ENCODE data around the gene ARHGEF12. TPM values are rescaled to one million over a fixed set of nuclear protein-coding genes. Genes with fewer than 3 reads are reported as not detected.
A peak's percentile ranks its signal among the peaks of the same experiment; 100 is the strongest.

ARHGEF12 gene
- polyA plus RNA-seq, 2 of the 4 experiments (the other 2 are of a cell fraction): 16.7 to 27.2 TPM

DNA sequence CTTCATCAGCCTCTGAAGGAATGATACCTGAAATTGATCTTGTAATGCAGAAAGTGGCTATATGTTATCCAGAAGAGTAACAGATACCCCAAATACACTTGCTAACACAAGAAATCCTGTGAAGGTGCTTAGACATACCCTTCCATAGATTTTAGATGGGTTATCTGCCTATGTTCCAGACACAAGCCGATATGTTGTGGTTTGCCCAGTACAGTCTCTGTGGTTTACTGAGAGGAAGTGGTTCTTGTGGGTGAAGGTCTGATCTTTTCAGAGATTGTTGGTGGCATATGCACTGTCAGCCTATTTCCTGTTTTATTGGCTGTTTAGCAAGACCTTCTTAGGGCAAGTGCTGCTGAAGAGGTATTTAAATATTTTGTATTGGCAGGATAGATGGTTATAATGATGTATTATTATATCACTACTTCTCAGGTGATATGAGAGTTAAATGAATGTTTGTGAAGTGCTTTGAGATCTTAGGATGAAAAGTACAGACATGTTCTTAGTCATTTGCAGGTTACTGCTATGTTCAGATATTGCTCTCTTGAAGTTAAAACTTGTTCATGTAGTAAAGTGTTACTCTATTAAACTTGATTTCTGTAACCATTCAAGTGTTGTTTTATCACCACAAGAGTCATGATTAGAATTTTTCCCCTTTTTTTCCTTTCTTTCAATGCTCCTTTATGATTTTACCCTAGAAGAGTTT is 8.2 kb downstream of the ARHGEF12 start:
- DNase-seq (ENCODE audit: low read depth in 1 of 2, low spot score in 1 of 2) (no peak), ATAC-seq (no peak), FAIRE-seq (no peak)
- no peak overlapping the region for H3K4me2 ChIP-seq
- POLR2A ChIA-PET: no interaction called here
- no peak overlapping the region for H3K4me3 ChIP-seq
- H3K27ac ChIP-seq: no peak overlapping the region
- CTCF ChIA-PET: no interaction called here
- no peaks in the 10 kb centered on the region for H3K9me3 ChIP-seq
- peaks cover 40% of the 10 kb centered on the region for H3K4me1 ChIP-seq
- 100% methylated on average over 1 of the region's 1 CpG for WGBS (ENCODE audit: missing lambda C conversion rate)
- TF ChIP-seq MAFK (IDR thresholded peaks at IDR 0.05; ENCODE audit: partially characterized antibody) (peak; percentile 12), KDM5A (IDR thresholded peaks at IDR 0.05) (no peak), ZNF302 (CRISPR knock-in tag; IDR thresholded peaks at IDR 0.05) (no peak), MAZ (IDR thresholded peaks at IDR 0.05; ENCODE audit: borderline replicate concordance, low read depth, low read length) (no peak), RARB (CRISPR knock-in tag; IDR thresholded peaks at IDR 0.05) (no peak), JUNB (IDR thresholded peaks at IDR 0.05) (no peak), POLR2A (IDR thresholded peaks at IDR 0.05; ENCODE audit: low read length) (no peak), CBX8 (IDR thresholded peaks at IDR 0.05) (no peak)

DNA sequence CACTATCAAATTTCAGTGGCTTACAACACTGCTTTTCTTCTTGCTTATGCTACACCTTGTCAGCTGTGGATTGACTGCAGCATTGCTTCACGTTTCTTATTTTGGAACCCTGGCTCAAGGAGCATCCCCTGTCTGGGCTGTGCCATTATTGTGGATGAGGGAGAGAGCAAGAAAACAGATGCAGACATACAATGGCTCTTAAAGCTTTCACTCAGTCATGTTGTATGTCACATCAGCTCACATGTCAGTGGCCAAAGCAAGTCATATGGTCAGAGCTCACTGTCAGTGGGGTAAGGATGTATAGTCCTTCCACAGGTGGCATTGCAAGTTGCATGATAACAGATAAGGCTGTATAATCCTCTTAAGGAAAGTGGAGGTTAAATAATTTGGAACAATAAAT is 10.0 kb downstream of the ARHGEF12 start:
- CTCF ChIA-PET: no interaction called here
- TF ChIP-seq NR3C1 (IDR thresholded peaks at IDR 0.05) (no peak), HDAC2 (IDR thresholded peaks at IDR 0.05) (no peak)
- TF ChIP-seq, protein P1, sequence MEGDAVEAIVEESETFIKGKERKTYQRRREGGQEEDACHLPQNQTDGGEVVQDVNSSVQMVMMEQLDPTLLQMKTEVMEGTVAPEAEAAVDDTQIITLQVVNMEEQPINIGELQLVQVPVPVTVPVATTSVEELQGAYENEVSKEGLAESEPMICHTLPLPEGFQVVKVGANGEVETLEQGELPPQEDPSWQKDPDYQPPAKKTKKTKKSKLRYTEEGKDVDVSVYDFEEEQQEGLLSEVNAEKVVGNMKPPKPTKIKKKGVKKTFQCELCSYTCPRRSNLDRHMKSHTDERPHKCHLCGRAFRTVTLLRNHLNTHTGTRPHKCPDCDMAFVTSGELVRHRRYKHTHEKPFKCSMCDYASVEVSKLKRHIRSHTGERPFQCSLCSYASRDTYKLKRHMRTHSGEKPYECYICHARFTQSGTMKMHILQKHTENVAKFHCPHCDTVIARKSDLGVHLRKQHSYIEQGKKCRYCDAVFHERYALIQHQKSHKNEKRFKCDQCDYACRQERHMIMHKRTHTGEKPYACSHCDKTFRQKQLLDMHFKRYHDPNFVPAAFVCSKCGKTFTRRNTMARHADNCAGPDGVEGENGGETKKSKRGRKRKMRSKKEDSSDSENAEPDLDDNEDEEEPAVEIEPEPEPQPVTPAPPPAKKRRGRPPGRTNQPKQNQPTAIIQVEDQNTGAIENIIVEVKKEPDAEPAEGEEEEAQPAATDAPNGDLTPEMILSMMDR (IDR thresholded peaks at IDR 0.05): no peak
- H3K9me3 ChIP-seq: no peaks in the 10 kb centered on the region
- ATAC-seq: no peak
- no peak overlapping the region for H3K4me2 ChIP-seq
- no peak overlapping the region for H3K4me3 ChIP-seq
- DNase-seq (ENCODE audit: low read depth in 1 of 2, low spot score in 1 of 2): no peak
- no peak overlapping the region for H3K27ac ChIP-seq
- POLR2A ChIA-PET: interaction anchor here (1.2 kb wide), 1 partner anchor 9 kb away, joined by 3 read pairs; no protein-coding TSS in a partner anchor
- no peak for FAIRE-seq
- H3K4me1 ChIP-seq: peaks cover 31% of the 10 kb centered on the region
- WGBS (ENCODE audit: missing lambda C conversion rate): 73% methylated on average over 1 of the region's 1 CpG

DNA sequence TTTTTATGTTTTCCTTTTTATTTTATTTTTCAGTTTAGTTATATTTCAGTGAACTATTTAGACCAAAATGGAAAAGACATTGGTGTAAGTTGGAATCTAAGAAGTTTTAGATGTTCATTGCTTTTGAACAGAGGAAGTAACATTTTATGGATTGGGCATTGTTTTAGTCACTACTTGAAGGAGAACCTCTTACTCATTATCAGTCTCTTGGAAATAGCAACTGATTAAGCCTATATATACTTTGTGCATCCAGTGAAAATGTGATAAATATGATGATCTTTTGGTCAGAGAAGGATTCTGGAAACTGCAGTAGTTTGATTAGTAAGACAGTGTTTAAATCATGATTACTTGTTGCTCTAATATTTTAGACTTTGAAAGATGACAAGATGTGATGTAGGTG is 14.4 kb downstream of the ARHGEF12 start:
- no peak overlapping the region for H3K27ac ChIP-seq
- DNase-seq (ENCODE audit: low read depth in 1 of 2, low spot score in 1 of 2) (no peak), FAIRE-seq (no peak), ATAC-seq (no peak)
- TF ChIP-seq FOXS1 (CRISPR knock-in tag; IDR thresholded peaks at IDR 0.05) (no peak), KDM1A (IDR thresholded peaks at IDR 0.05; ENCODE audit: low read depth) (no peak), EP300 (IDR thresholded peaks at IDR 0.05) (no peak), POLR2A (IDR thresholded peaks at IDR 0.05; ENCODE audit: low read length) (no peak), POLR2AphosphoS2 (conservative IDR thresholded peaks at IDR 0.05; ENCODE audit: low read length) (no peak)
- no peak overlapping the region for H3K4me2 ChIP-seq
- ChIA-PET CTCF (interaction anchor here (1.0 to 1.4 kb wide), 2 partner anchors 14 to 161 kb away, joined by 3 read pairs; partner anchors contain the start of genes ARHGEF12 and GRIK4), POLR2A (no interaction called here)
- peaks cover 32% of the 10 kb centered on the region for H3K4me1 ChIP-seq
- no peaks in the 10 kb centered on the region for H3K9me3 ChIP-seq
- no peak overlapping the region for H3K4me3 ChIP-seq

DNA sequence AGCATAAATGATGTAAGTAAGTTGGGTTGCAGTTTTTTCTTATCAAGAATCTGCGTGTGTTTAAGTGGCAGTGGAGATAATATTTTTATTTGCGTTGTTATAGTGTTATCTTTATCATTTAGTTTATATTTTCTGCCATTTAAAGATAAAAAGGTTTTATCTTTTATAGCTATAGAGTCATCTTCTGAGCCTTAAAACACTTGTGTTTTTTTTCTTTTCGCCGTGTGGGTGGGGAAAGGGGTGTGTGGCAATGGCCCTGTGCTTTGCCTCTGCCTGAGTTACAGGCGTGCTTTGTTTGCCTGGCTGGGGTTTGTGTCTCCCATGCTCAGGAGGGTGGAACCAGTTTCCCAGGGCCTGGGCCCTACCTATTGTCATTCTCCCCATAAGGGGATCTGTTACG is 16.2 kb downstream of the ARHGEF12 start:
- DNase-seq (ENCODE audit: low read depth in 1 of 2, low spot score in 1 of 2): no peak
- H3K27ac ChIP-seq: no peak overlapping the region
- no peak overlapping the region for H3K4me2 ChIP-seq
- CTCF ChIA-PET: no interaction called here
- ATAC-seq: no peak
- no peak overlapping the region for H3K4me3 ChIP-seq
- FAIRE-seq: no peak
- POLR2A ChIA-PET: no interaction called here
- H3K9me3 ChIP-seq: no peaks in the 10 kb centered on the region
- WGBS (ENCODE audit: missing lambda C conversion rate): 77% methylated on average over 6 of the region's 6 CpGs
- TF ChIP-seq FOXS1 (CRISPR knock-in tag; IDR thresholded peaks at IDR 0.05): no peak
- TF ChIP-seq TP53 (CRISPR knock-in tag; IDR thresholded peaks at IDR 0.05): no peak
- no peak for TF ChIP-seq EHF (CRISPR knock-in tag; IDR thresholded peaks at IDR 0.05)
- TF ChIP-seq PHF8 (IDR thresholded peaks at IDR 0.05; ENCODE audit: borderline replicate concordance, low read depth): no peak
- no peak for TF ChIP-seq EP300 (IDR thresholded peaks at IDR 0.05)
- no peak for TF ChIP-seq HOXB5 (CRISPR knock-in tag; IDR thresholded peaks at IDR 0.05)
- TF ChIP-seq, protein P2, sequence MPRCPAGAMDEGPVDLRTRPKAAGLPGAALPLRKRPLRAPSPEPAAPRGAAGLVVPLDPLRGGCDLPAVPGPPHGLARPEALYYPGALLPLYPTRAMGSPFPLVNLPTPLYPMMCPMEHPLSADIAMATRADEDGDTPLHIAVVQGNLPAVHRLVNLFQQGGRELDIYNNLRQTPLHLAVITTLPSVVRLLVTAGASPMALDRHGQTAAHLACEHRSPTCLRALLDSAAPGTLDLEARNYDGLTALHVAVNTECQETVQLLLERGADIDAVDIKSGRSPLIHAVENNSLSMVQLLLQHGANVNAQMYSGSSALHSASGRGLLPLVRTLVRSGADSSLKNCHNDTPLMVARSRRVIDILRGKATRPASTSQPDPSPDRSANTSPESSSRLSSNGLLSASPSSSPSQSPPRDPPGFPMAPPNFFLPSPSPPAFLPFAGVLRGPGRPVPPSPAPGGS (IDR thresholded peaks at IDR 0.05): no peak
- TF ChIP-seq JUNB (IDR thresholded peaks at IDR 0.05): no peak
- H3K4me1 ChIP-seq: peaks cover 24% of the 10 kb centered on the region
